Measurements from ENCODE around the gene RHOBTB1.
A peak's percentile ranks its signal among the peaks of the same experiment; 100 is the strongest.

RHOBTB1 gene

DNA sequence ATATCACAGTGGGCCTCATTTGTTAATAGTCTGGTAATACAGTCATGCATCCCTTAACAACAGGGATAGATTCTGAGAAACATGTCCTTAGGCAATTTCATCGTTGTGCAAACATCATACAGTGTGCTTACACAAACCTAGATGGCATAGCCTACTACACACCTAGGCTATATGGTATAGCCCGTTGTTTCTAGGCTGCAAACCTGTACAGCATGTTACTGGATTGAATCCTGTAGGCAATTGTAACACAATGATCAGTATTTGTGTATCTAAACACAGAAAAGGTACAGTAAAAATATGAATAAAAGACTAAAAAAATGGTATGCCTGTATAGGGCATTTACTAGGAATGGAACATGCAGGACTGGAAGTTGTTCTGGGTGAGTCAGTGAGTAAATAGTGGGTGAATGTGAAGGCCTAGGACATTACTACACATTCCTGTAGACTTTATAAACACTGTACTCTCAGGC, 12.0 kb upstream of the RHOBTB1 start:
- no peak overlapping the region for H3K4me3 Mint-ChIP-seq
- H3K27me3 Mint-ChIP-seq, result peaks cover 2% of the 10 kb centered on the region
- no peak overlapping the region for H3K27ac Mint-ChIP-seq
- H3K36me3 Mint-ChIP-seq, result no peaks in the 10 kb centered on the region
- no peaks in the 10 kb centered on the region for H3K4me1 Mint-ChIP-seq (ENCODE audit: low read depth)
- H3K9me3 Mint-ChIP-seq (ENCODE audit: low read depth), result no peaks in the 10 kb centered on the region

DNA sequence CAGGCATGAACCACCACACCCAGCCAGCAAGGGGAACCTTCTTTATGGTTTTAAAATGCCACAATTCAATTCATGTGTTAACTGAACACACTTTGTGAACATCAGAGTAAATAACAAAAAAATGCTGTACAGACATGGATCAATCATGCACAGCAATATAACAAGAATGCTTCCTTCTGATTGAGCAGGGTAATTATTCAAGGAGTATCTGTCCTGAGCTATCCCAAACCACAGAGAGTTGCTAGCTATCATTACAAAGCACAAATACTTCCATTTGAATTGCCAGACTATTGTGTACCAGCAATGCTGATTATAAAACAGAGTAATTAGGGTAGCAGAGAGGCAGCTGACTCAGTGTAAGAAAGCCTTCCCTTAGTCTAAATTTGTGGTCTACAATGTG, 11.3 kb upstream of the RHOBTB1 start:
- Mint-ChIP-seq H3K27ac (no peak overlapping the region), H3K27me3 (peaks cover 1% of the 10 kb centered on the region), H3K36me3 (no peaks in the 10 kb centered on the region), H3K4me1 (ENCODE audit: low read depth) (no peaks in the 10 kb centered on the region), H3K4me3 (no peak overlapping the region), H3K9me3 (ENCODE audit: low read depth) (no peaks in the 10 kb centered on the region)

DNA sequence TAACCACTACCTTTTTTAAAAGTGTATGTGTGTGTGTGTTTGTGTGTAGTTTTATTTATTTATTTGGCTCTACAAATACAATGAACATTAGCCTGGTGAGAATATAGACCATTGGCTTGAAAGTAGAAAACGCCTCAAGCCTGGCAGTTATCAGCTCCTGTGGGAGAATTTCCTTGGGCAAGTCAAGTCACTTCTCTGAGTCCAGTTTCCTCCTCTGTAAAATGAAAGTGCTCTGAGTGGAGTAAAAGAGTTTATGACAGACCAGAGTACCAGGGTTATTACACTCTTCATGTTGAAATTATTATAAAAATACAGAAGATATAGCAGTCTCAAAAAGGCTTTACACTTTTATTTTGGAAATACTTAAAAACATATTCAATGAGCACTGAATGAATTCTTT, 10.1 kb upstream of the RHOBTB1 start:
- Mint-ChIP-seq H3K27me3 (peaks cover 6% of the 10 kb centered on the region), H3K9me3 (ENCODE audit: low read depth) (no peaks in the 10 kb centered on the region)

DNA sequence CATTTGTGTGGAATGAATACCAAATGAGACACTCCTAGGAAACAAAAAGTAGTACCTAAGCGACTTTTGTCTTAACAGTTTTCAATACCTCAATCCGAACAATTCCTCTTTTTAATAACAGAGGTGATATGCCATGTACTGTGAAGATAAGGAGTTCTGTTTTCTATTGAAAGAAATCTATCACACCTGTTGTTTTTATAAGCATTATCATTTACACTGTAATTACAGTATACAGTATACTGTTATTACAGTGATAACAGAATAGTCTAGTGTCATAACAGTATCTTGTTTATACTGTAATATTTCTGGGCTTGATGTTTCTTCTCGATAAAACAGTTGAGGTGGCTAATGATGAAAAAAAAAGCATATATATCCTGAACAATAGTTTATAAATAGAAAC, 9.4 kb upstream of the RHOBTB1 start:
- Mint-ChIP-seq H3K27ac (no peak overlapping the region), H3K4me3 (no peak overlapping the region), H3K27me3 (peaks cover 7% of the 10 kb centered on the region), H3K36me3 (no peaks in the 10 kb centered on the region), H3K9me3 (ENCODE audit: low read depth) (no peaks in the 10 kb centered on the region), H3K4me1 (ENCODE audit: low read depth) (no peaks in the 10 kb centered on the region)

More for the DNA sequence above, 10.1 kb upstream of the RHOBTB1 start:
- Mint-ChIP-seq H3K4me1 (ENCODE audit: low read depth) (no peaks in the 10 kb centered on the region), H3K4me3 (no peak overlapping the region), H3K36me3 (no peaks in the 10 kb centered on the region), H3K27ac (no peak overlapping the region)

DNA sequence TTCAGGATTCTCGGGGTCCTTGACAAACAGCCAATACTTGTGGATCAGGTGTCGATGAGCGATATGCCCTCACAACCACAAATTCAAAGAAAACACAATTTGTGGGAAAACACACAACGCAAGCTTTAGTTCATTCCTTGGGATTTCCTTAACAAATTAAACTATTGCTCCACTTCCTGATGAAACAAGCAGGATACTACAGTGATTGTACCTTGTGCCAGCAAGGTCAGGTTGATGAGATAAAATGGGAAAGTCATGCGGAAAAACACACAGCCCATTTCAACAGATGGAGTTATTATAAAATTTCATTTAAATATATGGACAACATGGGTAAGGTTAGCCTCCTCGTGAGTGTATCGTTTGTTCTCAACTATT, 8.8 kb upstream of the RHOBTB1 start:
- Mint-ChIP-seq H3K27ac (no peak overlapping the region), H3K27me3 (peaks cover 8% of the 10 kb centered on the region), H3K36me3 (no peaks in the 10 kb centered on the region), H3K9me3 (ENCODE audit: low read depth) (no peaks in the 10 kb centered on the region), H3K4me3 (no peak overlapping the region), H3K4me1 (ENCODE audit: low read depth) (no peaks in the 10 kb centered on the region)

DNA sequence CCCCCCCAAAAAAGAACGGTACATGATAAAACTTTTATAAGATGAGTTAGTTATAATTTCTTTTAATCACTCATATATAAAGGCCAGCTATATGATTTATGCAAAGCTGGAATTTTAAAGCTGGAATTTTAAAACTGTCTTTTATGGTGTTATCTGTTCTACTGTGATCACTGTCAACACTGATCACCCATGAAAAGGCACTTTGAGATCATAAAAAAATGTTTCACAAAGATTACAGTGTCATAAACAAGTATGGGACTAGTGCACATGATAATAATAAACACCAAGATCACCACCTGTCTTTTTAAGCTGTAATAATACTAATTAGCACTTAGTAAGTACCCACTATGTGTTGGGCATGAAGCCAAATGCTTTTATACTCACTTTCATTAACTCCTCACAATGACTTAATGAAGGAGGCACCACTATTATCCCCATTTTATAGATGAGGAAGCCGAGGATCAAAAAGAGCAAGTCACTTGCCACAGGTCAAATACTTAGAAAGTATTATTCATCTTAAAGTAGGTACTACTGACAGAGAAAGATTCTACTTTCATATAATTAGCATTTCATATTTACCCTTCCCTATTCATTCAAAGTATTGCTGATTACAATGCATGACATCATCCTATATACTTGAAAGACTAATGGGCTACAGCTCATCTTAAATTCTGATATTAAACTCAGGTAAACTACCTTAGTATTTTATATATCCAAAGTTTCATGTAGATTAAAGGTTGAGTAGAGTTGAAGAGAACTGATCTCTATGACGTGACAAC, 8.3 kb upstream of the RHOBTB1 start:
- peaks cover 10% of the 10 kb centered on the region for H3K27me3 Mint-ChIP-seq
- no peaks in the 10 kb centered on the region for H3K9me3 Mint-ChIP-seq (ENCODE audit: low read depth)
- H3K27ac Mint-ChIP-seq, result no peak overlapping the region
- no peaks in the 10 kb centered on the region for H3K4me1 Mint-ChIP-seq (ENCODE audit: low read depth)
- no peaks in the 10 kb centered on the region for H3K36me3 Mint-ChIP-seq
- no peak overlapping the region for H3K4me3 Mint-ChIP-seq

DNA sequence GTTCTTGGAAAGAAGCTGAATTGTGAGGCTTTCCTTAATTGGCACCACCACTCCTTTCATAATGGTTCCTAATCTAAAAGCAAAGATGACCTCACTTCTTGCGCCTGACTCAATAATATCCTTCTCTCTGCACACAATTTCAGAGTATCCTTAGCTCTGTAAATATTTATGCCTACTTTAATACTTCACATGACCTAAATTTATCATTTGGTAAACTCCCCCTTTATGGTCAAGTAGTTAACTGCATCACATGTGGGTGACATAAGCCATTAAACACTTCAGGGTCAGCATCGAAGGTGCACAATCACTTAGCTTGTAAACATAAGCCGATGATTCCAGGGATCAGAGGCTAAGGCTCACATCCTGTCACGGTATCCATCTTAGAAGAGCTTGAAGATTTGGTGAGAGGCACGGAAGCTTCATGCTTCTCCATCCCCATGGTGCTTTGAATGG, 7.3 kb upstream of the RHOBTB1 start:
- no peak overlapping the region for H3K27ac Mint-ChIP-seq
- peaks cover 19% of the 10 kb centered on the region for H3K27me3 Mint-ChIP-seq
- no peaks in the 10 kb centered on the region for H3K9me3 Mint-ChIP-seq (ENCODE audit: low read depth)
- no peak overlapping the region for H3K4me3 Mint-ChIP-seq
- no peaks in the 10 kb centered on the region for H3K36me3 Mint-ChIP-seq
- H3K4me1 Mint-ChIP-seq (ENCODE audit: low read depth), result no peaks in the 10 kb centered on the region

DNA sequence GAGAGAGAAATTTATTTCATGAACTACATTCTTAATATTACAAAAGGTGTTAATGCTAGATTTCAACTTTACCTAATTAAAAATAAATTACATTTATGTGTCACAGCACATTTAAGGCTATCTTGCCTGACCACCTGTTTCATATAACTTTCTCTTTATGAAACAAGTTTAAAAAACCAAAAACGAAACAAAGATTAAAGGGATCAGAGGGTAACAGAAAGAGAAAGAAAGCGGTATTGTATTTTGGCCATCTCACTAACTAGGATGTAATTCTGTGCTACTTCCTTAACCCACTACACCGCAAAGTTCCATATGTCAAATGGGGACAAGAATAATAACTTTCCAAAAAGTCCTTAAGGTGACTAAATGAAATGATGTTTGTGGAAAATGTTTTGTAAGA, 6.3 kb upstream of the RHOBTB1 start:
- Mint-ChIP-seq H3K9me3 (ENCODE audit: low read depth) (no peaks in the 10 kb centered on the region), H3K27me3 (peaks cover 25% of the 10 kb centered on the region), H3K36me3 (no peaks in the 10 kb centered on the region), H3K4me1 (ENCODE audit: low read depth) (no peaks in the 10 kb centered on the region), H3K27ac (no peak overlapping the region), H3K4me3 (no peak overlapping the region)

DNA sequence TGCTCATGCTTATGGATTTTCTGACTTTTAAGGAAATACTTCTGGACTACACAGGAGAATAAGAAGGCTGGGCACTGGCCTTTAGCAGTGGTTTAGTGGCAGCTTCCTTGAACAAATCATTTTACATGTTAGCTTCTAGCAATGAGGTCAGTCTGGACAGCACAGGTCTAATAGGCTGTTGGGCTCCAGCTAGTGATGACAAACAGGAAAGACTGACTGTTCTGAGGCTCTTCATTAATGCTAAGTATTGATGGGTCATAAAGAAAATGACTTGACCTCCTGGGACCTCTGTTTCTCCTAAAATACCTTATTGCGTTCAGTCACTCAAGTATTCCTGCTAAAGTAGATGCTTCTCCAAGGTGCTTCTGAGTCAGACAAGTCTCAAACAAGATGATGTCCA, 4.9 kb upstream of the RHOBTB1 start:
- no peak overlapping the region for H3K27ac Mint-ChIP-seq
- H3K4me3 Mint-ChIP-seq, result no peak overlapping the region
- peaks cover 3% of the 10 kb centered on the region for H3K4me1 Mint-ChIP-seq (ENCODE audit: low read depth)
- H3K36me3 Mint-ChIP-seq, result no peaks in the 10 kb centered on the region
- peaks cover 31% of the 10 kb centered on the region for H3K27me3 Mint-ChIP-seq
- no peaks in the 10 kb centered on the region for H3K9me3 Mint-ChIP-seq (ENCODE audit: low read depth)

DNA sequence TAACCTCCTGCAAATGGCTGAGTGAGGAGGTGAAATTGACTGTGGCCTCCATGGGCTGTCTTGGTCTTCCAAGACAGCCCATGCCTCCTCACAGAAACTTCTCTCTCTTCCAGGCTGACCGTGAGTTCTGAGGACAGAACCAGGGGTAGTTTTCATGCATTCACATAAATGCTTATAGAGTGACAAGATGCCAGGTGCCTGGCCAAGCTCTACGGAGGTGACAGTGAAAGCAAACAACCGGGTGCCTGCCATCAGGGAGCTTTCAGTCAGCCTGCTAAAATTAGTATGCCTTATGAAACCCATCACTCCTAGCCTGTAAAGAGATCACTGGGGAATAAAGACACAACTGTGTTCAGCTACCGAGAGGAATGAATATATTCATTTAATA, 919 bp upstream of the RHOBTB1 start:
- no peaks in the 10 kb centered on the region for H3K9me3 Mint-ChIP-seq (ENCODE audit: low read depth)
- H3K27ac Mint-ChIP-seq, result no peak overlapping the region
- H3K4me3 Mint-ChIP-seq, result peak overlapping the region; percentile 73
- peaks cover 10% of the 10 kb centered on the region for H3K4me1 Mint-ChIP-seq (ENCODE audit: low read depth)
- H3K27me3 Mint-ChIP-seq, result peaks cover 40% of the 10 kb centered on the region
- H3K36me3 Mint-ChIP-seq, result no peaks in the 10 kb centered on the region

DNA sequence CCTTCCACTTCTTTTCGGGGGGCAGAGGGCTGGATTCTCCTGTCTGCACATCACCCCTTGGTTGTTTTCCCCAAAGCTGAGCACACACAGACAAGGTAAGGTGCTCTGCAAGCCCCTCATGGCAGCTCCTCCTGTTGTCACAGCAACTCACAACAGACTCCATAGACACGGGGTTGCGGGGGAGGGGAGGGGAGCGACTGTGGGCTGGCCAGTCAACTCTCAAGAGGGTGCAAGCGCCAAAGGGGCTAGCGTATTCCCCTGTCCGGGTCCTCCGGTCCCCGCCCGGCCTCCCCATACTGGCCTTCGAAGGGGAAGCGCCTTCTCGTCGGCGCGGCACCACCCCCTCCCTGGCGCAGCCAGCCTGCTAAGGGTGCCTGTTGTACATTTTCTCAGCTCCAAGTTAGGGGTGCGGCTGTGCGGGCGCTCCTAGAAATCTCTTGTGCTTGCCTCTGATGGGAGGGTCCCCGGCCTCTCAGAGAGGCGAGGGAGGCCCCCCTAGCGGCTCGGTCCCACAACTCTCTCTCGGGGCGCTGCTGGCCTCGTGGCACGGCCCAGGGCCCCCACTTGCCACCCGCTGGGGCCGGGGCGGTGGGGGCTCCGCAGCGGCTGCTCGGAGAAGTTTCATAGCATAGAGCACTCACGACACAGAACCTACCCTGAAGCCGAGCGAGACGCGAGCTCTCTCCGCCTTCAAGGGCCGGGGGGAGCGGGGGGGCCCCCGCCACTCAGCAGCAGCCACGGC, 498 bp downstream of the RHOBTB1 start:
- Mint-ChIP-seq H3K4me1 (ENCODE audit: low read depth) (peaks cover 10% of the 10 kb centered on the region), H3K36me3 (no peaks in the 10 kb centered on the region), H3K4me3 (peak overlapping the region; percentile 9), H3K27ac (no peak overlapping the region), H3K27me3 (peaks cover 42% of the 10 kb centered on the region), H3K9me3 (ENCODE audit: low read depth) (no peaks in the 10 kb centered on the region)

DNA sequence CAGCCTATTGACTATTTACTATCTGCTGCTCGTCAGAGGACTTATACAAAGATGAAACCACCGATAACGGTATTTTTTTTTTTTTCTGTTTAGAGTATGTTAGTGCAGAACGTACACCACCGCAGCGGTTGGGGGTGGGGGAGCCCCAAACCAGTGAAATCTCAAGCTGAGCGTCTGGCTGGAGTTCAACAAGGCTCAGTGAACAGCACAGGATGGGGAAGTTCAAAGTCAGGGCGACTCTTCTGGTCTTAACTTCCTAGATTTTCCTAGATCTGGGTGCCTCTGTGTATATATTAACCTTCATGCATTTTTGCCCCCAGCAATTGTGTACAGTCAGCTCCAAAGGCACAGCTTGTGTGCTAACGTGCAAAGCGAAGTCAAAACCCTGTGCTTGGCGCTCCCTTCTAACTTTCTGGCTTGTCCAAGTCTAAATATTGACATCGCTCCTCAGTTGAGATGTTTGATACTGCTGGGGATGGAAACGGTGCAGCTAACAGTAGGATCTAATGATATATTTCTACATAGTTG, 1.1 kb downstream of the RHOBTB1 start:
- Mint-ChIP-seq H3K27me3 (peaks cover 40% of the 10 kb centered on the region), H3K27ac (no peak overlapping the region)

DNA sequence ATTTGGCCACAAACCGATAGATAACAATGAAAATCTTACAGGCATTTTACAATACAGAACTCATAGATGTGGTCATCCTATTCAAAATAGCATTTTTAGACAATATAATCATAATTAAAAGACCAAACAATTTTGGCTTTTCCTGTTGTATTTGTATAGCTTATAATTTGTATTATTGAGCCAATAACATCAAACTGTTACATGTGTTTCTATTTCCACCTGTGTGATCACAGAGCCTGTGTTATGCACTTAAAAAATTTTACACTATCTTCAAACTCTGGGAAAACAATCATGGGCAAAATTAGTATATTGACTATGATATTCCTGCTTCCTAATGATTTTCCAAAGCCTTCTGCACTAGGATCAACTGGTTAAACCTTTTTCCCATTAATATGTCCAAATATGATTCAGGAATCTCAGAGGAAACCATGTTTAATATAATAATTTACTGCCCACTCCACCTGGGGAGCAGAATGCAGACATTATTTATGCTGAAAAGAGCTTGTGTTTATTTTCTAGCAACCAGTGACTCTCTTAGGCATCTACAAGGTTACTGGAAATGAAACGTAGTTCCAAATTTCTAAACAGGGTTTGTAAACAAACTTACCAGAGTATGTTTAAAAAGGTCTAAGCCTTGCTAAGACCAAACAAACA, 1.7 kb downstream of the RHOBTB1 start:
- H3K27me3 Mint-ChIP-seq, result peaks cover 39% of the 10 kb centered on the region
- peaks cover 10% of the 10 kb centered on the region for H3K4me1 Mint-ChIP-seq (ENCODE audit: low read depth)
- H3K36me3 Mint-ChIP-seq, result no peaks in the 10 kb centered on the region
- H3K27ac Mint-ChIP-seq, result no peak overlapping the region
- no peak overlapping the region for H3K4me3 Mint-ChIP-seq
- no peaks in the 10 kb centered on the region for H3K9me3 Mint-ChIP-seq (ENCODE audit: low read depth)

More for the DNA sequence above, 1.1 kb downstream of the RHOBTB1 start:
- Mint-ChIP-seq H3K4me1 (ENCODE audit: low read depth) (peaks cover 10% of the 10 kb centered on the region), H3K4me3 (peak overlapping the region; percentile 9), H3K9me3 (ENCODE audit: low read depth) (no peaks in the 10 kb centered on the region), H3K36me3 (no peaks in the 10 kb centered on the region)

DNA sequence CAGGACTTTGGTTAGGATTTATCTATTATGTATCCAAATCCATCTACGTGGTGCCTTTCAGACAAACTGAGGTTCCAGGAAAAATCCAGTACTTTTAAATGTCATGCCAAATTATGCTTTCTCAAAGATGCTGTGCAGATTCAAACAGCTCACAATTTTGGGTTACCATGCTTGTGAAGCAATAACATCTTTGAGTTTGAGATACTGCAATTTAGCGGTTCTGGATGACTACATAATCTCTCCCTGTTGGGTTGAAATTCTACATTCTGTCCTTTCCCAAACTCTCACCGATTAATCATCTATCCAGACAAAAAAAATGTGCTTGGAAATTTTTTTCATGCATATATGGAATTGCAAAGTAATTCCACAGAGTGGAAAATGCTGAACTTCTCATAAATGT, 3.5 kb downstream of the RHOBTB1 start:
- H3K9me3 Mint-ChIP-seq (ENCODE audit: low read depth), result no peaks in the 10 kb centered on the region
- H3K4me1 Mint-ChIP-seq (ENCODE audit: low read depth), result peaks cover 10% of the 10 kb centered on the region
- H3K27ac Mint-ChIP-seq, result no peak overlapping the region
- no peak overlapping the region for H3K4me3 Mint-ChIP-seq
- H3K36me3 Mint-ChIP-seq, result no peaks in the 10 kb centered on the region
- peaks cover 25% of the 10 kb centered on the region for H3K27me3 Mint-ChIP-seq
